Measurements from ENCODE around the gene NEDD9. TPM values are rescaled to one million over a fixed set of nuclear protein-coding genes. Genes with fewer than 3 reads are reported as not detected.
A peak's percentile ranks its signal among the peaks of the same experiment; 100 is the strongest.

NEDD9 gene
- total and polyA plus RNA-seq, 2 of the 13 experiments (the other 11 are each of a cell fraction or from before 2014, with no cell fraction given): 27.1 to 389 TPM

DNA sequence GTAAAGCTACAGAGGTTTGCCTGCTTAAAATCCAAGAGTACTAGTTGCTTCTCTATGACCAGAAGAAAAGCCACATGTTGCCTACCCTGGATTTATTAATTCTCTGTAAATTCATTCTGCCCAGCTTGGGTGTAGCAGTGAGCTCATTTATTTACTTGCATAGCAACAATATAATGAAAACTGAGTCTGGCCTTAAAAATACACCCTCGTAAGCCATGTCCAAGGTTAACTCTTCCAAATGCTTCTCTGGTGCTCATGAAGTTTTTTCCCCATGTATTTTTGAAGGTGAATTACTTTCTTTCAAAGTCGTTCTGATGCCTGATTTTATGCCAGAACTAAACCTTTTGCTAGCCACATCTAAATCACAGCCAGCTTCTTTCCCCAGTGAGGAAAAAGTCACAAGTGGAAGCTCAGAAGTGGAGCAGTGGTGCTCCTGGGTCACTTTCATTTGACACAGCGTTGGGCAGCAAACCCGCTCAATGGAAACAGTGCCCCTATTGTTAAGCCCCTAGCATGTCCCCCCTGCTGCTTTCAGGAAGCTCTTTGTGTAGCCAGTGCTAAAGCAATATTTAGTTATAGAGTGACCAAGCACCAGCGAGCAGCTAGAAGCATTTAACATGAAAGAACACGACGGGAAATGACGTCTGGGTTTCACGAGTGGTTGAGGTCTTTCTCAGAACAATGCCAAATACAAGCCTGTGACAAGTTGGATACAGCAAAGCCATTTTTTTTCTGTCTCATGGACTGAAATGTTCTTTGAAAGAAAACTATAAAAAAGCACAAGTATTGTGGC lies 29.8 kb downstream of the NEDD9 start (continued):
- TF ChIP-seq ZNF687 (CRISPR knock-in tag; IDR thresholded peaks at IDR 0.05) (no peak; the same call in 1 of the 2 replicates), SMAD1 (CRISPR knock-in tag; IDR thresholded peaks at IDR 0.05; ENCODE audit: borderline replicate concordance, low read depth) (no peak), POGZ (CRISPR knock-in tag; IDR thresholded peaks at IDR 0.05) (peak; percentile 90), ZNF24 (IDR thresholded peaks at IDR 0.05) (0 out of 2 replicates have a peak, but pooled peaks have one; percentile 7), ZFP1 (CRISPR knock-in tag; IDR thresholded peaks at IDR 0.05) (no peak; the same call in 1 of the 2 replicates), LRRFIP1 (CRISPR knock-in tag; conservative IDR thresholded peaks at IDR 0.05) (no peak; the same call in 1 of the 2 replicates), ZNF292 (CRISPR knock-in tag; IDR thresholded peaks at IDR 0.05; ENCODE audit: borderline replicate concordance, low read depth) (peak; percentile 95), IRX3 (CRISPR knock-in tag; IDR thresholded peaks at IDR 0.05; ENCODE audit: borderline replicate concordance, low read depth) (no peak), ZSCAN21 (CRISPR knock-in tag; IDR thresholded peaks at IDR 0.05; ENCODE audit: borderline replicate concordance) (no peak), ZNF225 (CRISPR knock-in tag; IDR thresholded peaks at IDR 0.05) (no peak), MED13 (CRISPR knock-in tag; IDR thresholded peaks at IDR 0.05) (no peak), ZNF839 (CRISPR knock-in tag; IDR thresholded peaks at IDR 0.05; ENCODE audit: borderline replicate concordance) (no peak), CREM (IDR thresholded peaks at IDR 0.05) (peak; percentile 95), CREM (CRISPR knock-in tag; IDR thresholded peaks at IDR 0.05) (no peak)
- TF ChIP-seq, protein P1, sequence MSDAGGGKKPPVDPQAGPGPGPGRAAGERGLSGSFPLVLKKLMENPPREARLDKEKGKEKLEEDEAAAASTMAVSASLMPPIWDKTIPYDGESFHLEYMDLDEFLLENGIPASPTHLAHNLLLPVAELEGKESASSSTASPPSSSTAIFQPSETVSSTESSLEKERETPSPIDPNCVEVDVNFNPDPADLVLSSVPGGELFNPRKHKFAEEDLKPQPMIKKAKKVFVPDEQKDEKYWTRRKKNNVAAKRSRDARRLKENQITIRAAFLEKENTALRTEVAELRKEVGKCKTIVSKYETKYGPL (CRISPR knock-in tag; IDR thresholded peaks at IDR 0.05): no peak
- TF ChIP-seq, protein P2, sequence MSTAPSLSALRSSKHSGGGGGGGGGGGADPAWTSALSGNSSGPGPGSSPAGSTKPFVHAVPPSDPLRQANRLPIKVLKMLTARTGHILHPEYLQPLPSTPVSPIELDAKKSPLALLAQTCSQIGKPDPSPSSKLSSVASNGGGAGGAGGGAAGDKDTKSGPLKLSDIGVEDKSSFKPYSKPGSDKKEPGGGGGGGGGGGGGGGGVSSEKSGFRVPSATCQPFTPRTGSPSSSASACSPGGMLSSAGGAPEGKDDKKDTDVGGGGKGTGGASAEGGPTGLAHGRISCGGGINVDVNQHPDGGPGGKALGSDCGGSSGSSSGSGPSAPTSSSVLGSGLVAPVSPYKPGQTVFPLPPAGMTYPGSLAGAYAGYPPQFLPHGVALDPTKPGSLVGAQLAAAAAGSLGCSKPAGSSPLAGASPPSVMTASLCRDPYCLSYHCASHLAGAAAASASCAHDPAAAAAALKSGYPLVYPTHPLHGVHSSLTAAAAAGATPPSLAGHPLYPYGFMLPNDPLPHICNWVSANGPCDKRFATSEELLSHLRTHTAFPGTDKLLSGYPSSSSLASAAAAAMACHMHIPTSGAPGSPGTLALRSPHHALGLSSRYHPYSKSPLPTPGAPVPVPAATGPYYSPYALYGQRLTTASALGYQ (CRISPR knock-in tag; IDR thresholded peaks at IDR 0.05): peak; percentile 59; the same call in 1 of the 2 replicates
- TF ChIP-seq, protein P3, sequence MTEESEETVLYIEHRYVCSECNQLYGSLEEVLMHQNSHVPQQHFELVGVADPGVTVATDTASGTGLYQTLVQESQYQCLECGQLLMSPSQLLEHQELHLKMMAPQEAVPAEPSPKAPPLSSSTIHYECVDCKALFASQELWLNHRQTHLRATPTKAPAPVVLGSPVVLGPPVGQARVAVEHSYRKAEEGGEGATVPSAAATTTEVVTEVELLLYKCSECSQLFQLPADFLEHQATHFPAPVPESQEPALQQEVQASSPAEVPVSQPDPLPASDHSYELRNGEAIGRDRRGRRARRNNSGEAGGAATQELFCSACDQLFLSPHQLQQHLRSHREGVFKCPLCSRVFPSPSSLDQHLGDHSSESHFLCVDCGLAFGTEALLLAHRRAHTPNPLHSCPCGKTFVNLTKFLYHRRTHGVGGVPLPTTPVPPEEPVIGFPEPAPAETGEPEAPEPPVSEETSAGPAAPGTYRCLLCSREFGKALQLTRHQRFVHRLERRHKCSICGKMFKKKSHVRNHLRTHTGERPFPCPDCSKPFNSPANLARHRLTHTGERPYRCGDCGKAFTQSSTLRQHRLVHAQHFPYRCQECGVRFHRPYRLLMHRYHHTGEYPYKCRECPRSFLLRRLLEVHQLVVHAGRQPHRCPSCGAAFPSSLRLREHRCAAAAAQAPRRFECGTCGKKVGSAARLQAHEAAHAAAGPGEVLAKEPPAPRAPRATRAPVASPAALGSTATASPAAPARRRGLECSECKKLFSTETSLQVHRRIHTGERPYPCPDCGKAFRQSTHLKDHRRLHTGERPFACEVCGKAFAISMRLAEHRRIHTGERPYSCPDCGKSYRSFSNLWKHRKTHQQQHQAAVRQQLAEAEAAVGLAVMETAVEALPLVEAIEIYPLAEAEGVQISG (CRISPR knock-in tag; IDR thresholded peaks at IDR 0.05): peak; percentile 63; the same call in 1 of the 2 replicates

All from HepG2 (cell line).